GM18526 (cell line): ENCODE data around the gene PGF.

Experiments
- POLR2A ChIP-seq: IDR thresholded peaks from 3 replicates; pipeline ENCODE4 v1.6.1; 2011; ENCODE audit not compliant: insufficient read length; ENCODE audit errors: extremely low read depth

Gene PGF

DNA sequence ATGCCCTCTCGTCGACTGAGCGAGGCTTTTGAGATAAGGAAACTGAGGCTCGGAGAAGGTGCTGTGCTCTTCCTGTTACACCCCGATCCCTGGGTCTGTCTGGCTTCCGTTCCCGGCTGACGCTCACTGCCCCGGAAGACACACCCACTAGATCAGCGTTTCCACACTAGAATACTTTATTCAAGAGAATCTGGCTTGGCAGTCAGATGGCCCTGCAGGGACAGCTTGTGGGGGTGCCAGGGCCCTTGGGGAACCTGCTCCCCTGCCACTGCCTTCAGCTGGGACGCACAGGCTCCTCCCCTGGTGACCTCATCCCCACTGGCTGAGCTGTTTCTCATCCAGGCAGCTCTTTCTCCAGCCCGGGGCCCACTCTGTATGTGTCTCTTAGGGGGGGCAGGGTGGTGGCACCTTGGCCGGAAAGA is 13.7 kb downstream of the PGF start:
- peak; percentile 34 for TF ChIP-seq POLR2A

DNA sequence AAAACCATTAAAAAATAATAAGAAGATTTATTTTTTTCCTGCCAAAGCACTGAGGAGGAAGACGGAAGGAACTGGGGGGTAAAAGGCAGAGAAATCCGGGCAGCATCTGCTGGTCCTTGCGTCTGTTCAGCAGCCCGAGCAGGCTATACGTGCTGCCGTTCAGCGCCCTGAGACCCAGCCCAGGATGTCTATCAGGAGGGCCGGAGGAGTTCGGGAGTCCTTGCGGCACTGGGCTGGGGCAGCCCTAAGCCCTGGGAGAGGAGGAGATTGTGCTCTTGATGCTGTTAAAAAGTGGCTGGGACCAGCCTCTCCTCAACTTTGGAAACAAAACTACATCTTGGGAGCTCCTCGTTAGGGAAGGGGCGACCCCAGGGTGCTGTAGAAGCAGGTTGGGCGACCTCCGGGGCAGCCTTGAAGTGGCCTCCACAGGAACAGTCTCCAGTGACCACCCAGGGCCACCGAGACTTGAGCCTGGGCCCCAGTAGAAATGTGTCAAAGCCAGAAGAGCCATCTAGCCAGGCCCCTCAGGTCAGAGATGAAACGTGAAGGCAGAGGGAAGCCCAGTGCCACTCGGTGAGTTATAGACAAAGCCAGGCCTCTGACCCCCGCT is 14.3 kb downstream of the PGF start:
- no peak for TF ChIP-seq POLR2A

DNA sequence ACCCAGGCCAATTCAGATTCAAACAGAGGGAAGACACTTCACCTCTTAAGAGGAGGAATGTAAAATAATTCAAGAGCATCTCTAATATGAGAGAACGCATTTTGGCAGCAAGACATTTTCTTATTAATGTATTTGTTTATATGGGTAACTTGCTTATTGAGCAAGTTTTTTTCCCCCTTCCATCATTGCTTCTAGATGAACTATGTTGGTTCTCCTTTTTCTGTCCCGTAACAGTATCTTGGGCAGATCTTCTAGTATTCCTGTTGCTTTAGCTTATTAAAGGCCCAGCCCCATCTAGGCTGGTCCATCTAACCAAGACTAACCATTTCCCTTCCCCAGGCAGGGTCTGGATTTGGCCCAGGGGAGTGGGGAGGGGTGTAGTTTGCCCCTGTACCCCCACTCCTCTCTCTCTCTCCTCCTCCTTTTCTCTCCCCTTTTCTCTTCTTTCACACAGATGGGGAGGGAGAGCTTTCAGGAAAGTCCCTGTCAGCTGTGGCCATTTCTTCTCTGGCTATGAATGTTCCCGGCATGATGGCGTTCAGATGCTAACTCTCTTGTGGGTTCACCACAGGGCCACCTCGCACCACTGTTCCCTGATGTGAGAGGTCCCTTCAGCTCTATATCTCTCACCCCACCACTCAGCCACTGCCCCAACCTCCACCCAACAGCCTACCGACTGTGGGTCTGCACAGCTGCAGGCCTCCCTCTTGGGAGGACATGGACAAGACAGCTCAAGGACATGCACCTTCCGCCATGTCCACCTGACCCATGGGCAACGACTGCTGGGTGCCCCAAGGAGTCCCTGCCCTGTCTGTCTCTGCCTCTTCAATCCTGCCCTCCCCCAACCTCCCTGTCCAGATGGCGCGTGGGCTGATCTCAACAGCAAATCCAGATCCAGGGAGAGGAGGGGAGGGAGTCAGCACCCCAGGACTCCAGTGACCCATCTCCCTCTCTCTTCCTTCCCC is 16.6 kb downstream of the PGF start:
- TF ChIP-seq POLR2A, result no peak

DNA sequence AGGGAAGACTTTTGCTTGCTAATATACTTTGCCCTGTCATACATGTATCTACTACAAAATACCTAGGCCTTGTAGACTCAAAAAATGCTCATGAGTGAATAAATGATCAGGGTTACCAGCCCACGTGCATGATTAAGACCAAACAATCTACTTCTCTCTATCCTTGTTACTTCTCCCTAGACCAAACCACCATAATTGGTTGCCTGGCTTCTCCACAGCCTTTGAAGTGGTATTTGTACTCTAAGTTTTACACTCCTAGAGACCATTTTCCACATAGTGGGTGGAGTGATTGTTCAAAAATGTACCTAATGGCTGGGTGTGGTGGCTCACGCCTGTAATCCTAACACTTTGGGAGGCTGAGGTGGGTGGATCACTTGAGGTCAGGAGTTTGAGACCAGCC is 18.2 kb downstream of the PGF start:
- no peak for TF ChIP-seq POLR2A

DNA sequence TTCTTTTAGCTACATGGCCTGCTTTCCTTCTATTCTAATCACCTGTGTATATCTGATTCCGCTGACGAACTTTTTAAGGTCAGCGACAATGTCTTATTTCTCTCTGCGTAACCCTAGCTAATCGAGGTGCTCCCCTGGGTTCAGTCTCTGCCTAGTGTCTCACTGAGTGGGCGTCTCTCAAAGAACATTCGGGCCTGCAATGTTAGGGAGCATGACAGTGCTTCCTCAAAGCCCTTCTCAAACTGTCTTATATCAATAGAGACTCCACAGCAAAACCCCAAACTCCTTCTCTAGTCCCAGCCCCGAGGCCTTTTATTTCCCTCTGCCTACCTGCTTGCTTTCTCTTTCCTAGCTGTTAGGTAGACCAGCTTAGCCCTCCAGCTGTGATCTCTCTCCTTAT is 18.7 kb downstream of the PGF start:
- no peak for TF ChIP-seq POLR2A

DNA sequence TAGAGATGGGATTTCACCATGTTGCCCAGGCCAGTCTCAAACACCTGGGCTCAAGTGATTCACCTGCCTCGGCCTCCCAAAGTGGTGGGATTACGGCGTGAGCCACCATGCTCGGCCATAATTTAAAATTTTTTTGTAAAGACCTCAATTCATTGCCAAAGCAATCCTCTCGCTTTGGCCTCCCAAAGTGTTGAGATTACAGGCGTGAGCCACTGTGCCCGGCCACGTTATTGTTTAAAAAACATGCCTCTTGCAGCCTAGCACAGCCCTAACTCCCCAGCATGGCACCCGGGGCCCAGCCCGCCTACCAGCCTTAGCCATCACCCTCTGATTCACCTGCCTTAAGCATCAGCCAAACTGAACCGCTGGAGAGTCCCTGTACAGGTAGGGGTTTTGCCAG is 19.2 kb downstream of the PGF start:
- TF ChIP-seq POLR2A, result no peak

DNA sequence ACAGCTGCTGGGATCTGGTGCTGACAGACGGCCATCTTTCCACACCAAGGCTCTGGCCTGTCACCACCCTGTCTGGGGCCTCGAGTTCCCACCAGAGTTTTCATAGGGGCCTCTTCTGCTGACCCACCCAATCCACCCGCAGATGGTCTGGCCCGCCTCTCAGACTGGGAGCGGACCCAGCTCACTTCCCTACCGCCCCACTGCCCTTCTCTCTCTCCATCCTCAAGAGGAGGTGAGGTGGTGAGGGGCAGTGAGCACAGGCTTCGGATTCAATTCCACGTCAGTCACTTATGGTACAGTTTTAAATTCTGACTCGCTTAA is 20.1 kb downstream of the PGF start:
- no peak for TF ChIP-seq POLR2A

DNA sequence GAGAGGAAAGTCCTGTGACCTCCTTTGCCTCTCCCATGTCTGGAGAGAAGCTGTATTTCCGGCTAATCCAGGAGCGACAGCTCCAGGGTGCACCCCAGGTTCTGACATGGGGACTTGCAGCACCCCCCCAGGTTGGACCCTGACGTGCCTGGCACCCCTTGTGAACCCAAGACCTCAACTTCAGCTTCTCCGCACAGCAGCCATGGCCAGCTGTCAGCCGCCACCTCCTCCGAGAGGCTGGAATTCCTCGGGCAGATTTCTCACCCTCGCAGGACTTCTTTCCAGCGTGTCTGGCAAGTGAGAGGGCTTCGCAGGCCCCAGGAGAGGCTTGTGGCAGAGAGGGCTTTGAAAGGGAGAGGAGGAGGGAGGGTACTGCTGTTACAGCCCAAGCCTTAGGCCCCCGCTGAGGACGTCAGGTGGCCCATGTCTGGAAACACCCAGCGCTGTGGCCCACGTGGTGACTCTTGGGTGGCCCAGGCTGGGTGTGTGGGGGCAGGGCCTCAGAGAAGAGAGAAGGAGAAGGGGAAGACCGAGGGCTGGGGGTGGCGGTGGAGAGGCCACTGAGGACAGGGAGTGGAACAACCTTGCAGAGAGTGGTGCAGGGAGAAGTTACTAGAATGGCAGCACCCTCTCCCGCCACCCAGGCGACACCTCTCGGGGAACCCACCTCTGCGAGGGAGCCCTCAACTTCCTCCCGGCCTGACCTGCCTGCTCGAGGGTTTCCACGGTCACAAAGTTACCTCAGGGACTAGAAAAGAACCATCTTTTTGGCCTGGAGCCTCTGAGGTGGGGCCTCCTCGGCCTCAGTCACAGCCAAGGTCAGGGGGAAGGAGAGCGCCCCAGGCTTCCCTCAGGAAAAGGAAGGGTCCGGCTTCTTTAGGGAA is 20.7 kb downstream of the PGF start:
- no peak for TF ChIP-seq POLR2A

DNA sequence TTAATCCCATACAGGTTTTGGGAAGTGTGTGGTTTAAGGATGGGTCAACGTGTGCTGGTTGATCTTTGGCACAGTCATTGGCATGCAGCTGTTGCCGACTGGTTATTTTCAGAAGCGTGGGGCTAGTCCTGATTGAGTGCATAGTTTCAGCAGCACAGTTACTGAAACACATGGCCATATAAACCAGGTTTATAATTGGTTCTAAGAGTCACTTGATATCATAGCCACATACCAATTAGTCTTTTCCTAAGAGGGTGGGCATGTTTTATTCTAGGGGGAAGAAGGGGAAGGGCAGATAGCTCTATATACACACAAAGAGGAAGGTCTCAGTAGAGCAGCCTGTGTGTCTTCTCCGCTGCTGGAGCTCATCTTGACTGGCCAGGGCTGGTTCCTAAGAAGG is 21.4 kb downstream of the PGF start:
- TF ChIP-seq POLR2A, result no peak

DNA sequence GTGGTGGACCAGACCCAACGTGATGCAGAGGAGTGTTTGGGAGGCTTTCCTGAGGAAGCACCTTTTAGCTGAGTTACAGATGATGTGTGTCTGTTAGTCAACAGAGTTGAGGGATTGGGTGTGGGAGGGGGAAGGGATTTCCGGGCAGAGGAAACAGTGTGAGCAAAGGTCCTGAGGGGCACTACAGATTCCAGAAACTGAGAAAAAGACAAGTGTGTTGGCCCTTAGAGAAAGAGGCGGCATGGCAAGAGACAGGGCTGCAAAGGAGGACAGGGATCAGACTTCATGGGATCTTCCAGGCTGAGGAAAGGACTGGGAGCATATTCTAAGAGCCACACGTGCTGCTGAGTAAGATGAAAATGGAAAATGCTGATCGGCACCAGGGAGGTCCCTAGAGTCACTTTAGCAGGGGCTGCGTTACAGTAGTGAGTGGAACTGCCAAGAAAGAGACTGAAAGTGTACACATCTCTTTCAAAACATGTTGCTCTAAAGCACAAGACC is 22.9 kb downstream of the PGF start:
- TF ChIP-seq POLR2A, result no peak

DNA sequence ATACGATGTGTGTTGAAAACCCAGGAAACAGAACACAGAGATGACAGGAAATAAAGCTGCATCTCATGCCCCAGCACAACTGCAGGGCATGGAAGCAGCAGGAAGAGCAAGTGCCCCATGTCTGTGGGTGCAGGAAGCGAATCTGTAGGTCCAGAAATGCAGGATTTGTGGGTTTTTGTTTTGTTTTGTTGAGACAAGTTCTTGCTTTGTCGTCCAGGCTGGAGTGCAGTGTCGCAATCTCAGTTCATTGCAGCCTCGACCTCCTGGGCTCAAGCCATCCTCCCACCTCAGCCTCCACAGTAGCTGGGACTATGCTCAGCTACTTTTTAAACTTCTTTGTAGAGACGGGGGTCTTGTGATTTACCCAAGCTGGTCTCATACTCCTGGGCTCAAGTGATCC is 26.2 kb downstream of the PGF start:
- TF ChIP-seq POLR2A, result no peak

DNA sequence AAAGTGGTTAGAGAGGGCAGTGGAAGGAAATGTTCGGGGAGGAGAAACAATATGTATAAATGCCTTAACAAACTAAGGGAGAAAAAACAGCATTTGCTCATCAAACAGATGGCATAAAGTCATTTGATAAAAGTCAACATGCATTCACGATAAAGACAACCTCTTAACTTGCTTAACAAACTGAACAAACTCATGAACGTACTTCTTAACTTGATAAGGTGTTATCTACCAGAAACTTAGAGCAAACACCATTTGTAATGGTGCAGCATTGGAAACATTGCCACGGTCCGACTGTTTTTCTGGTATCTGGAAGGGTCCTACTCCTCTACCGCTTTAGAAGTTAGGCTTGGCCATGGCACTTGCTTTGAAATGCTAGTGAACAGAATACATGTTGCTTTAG is 28.2 kb downstream of the PGF start:
- TF ChIP-seq POLR2A, result no peak

DNA sequence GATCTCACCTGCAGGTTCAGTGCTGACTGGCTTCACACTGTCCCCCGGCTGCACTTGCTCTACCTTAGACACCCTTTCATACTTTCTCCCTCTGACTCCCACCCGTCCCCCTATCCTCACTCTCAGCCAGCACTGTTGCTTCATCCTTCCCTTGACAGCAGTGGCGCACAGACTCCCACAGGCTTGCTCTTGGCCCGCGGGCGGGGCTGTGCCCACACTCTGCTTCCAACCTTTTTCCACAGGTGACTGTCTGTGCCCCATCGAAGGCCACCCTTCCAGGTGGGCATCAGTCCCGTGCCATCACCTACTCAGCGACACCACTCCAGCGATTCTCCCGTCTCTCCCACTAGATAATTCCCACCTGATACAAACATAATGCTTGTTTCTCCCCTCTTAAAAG is 31.3 kb downstream of the PGF start:
- TF ChIP-seq POLR2A, result no peak

DNA sequence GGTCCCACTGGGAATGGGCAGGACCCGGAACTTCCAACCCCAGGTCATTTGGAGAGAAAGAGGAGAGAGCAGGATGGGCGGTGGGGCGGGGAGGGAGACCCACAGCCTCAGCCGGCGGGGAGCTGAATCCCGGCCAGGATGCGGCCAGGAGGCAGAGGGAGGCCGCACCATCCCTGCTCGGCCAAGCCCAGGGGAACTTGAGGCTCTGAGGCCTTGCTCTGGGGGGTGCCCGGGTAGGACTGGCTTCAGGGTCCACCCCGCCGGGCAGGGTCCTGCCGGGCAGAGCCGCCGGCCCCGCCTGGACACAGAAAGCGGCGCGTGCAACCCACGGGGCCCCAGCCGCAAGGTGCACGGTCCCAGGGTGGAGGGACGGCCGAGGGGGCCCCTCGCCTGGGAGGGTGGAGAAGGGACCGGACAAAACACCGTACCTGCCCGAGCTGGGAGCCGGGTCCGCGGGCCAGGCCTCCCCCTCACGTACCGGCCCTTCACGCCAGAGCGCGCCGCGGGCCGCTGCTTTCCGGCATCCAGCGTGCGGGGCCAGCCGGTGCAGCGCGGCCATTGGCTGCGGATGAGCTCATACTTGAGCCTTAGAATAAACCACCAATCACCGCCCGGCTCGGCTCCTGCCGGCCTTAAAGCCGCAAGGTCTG is 32.5 kb downstream of the PGF start, which contains the start of gene RPS6KL1:
Gene RPS6KL1, minus strand, starts transcription at position 509 of the 650 bp plus-strand sequence. CDS start 1,719 bp downstream, outside the sequence.
- no peak for TF ChIP-seq POLR2A

DNA sequence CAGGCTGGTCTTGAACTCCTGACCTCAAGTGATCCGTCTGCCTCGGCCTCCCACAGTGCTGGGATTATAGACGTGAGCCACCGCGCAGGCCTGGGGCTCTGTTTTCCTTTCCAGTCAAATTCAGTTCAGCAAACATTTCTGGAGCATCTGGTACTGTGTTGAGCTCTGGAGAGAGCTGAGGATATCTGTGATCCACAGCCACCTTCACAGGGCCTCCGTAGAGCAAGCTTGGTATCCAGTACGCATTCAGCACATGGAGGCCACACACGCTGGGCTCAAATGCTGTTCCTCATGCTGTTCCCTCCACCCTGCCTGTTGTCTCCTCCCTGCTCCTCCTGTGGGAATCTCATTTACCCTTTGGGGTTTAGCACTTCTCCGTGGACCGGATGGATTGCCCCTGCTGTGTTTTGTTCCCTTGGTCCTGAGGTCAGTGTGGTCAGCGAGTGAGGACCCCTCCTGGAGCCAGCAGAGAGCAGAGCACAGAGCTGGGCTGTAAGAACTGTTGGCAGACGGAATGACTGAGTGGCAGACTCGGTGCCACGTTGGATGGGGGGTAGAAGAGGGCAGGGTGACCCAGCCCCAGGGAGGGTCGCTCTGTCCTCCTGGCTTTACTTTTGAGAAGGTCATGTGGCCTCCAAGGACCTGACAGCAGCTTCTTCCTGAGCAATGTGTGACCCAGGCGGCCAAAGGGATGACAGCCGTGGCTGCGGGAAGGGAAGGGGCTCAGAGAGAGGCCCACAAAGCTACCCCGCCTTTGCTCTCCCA is 33.2 kb downstream of the PGF start:
- TF ChIP-seq POLR2A, result no peak
